Erythroblast (primary cell): ENCODE results near the gene OLIG3.

ENCODE experiments used
- GATA1 ChIP-seq: IDR thresholded peaks from 2 replicates; pipeline ENCODE4 v1.6.1; 2011; ENCODE audit warnings: low read depth, mild to moderate bottlenecking, control low read depth, low read length, moderate library complexity
- POLR2A ChIP-seq: IDR thresholded peaks from 2 replicates; pipeline ENCODE4 v1.6.1; 2011; ENCODE audit warnings: mild to moderate bottlenecking, low read length

GRCh38 chr6:137480431-137480830, 13.8 kb downstream of the OLIG3 start:
- no peak for TF ChIP-seq POLR2A
- TF ChIP-seq GATA1, result no peak
